CD14-positive monocyte (primary cell): ENCODE results near the gene SMIM29. TPM values are rescaled to one million over a fixed set of nuclear protein-coding genes. Genes with fewer than 3 reads are reported as not detected.
A peak's percentile ranks its signal among the peaks of the same experiment; 100 is the strongest.

Experiments used
- DNase-seq, 3 donors: peaks; one replicate each; pipeline ENCODE4 v3.0.0-alpha.2; 2011 to 2022
- H2AFZ ChIP-seq: 2 replicates; pipeline ENCODE4 v1.6.0; 2012; ENCODE audit warnings: mild to moderate bottlenecking, low read depth, low read length, inconsistent platforms; ENCODE audit not compliant: insufficient read depth, poor library complexity, severe bottlenecking
- H3K27ac ChIP-seq, 2 donors: 1 replicate in 1 of 2; 2 replicates in 1 of 2; pipeline ENCODE4 v1.5.1; 2012 to 2013; ENCODE audit warnings: low read length in 2 of 2, control low read depth in 1 of 2, inconsistent platforms in 1 of 2, low read depth in 1 of 2, mild to moderate bottlenecking in 1 of 2
- H3K27me3 ChIP-seq, 2 donors: one replicate each; pipeline versions ENCODE4 v1.6.0 to v1.6.1; 2011 to 2013; ENCODE audit warnings: low read length in 2 of 2; ENCODE audit not compliant: control insufficient read depth in 2 of 2, insufficient read depth in 2 of 2
- H3K36me3 ChIP-seq, 2 donors: replicated peaks in 1 of 2; 1 replicate in 1 of 2; 2 replicates in 1 of 2; pipeline versions ENCODE4 v1.5.1 to v1.6.1; 2012 to 2013; ENCODE audit warnings: low read length in 2 of 2, control low read depth in 1 of 2, inconsistent platforms in 1 of 2, mild to moderate bottlenecking in 1 of 2; ENCODE audit not compliant: insufficient read depth in 2 of 2, control insufficient read depth in 1 of 2
- H3K4me1 ChIP-seq, 2 donors: 1 replicate in 1 of 2; 2 replicates in 1 of 2; pipeline versions ENCODE4 v1.5.1 to v1.6.1; 2012 to 2013; ENCODE audit warnings: low read length in 2 of 2, control low read depth in 1 of 2, inconsistent platforms in 1 of 2, mild to moderate bottlenecking in 1 of 2, moderate library complexity in 1 of 2; ENCODE audit not compliant: insufficient read depth in 2 of 2, control insufficient read depth in 1 of 2
- H3K4me2 ChIP-seq: replicated peaks from 2 replicates; pipeline ENCODE3; 2012; ENCODE audit warnings: low read length, moderate library complexity, mild to moderate bottlenecking; ENCODE audit not compliant: poor library complexity, severe bottlenecking; ENCODE audit errors: extremely low read depth
- H3K4me3 ChIP-seq, 3 experiments: fragments of 200-600 bp in 1 of 3; sonication (generic) in 1 of 3; replicated peaks in 1 of 3; 1 replicate in 2 of 3; 2 replicates in 1 of 3; pipeline ENCODE4 v1.5.1; 2011 to 2013; ENCODE audit warnings: low read length in 3 of 3, mild to moderate bottlenecking in 3 of 3, control low read depth in 2 of 3, low read depth in 2 of 3, inconsistent platforms in 1 of 3, moderate library complexity in 1 of 3
- H3K79me2 ChIP-seq: 2 replicates; pipeline ENCODE4 v1.6.0; 2012; ENCODE audit warnings: mild to moderate bottlenecking, control low read depth, inconsistent platforms, low read length, moderate library complexity; ENCODE audit not compliant: insufficient read depth
- H3K9ac ChIP-seq: 2 replicates; pipeline ENCODE4 v1.6.0; 2017; ENCODE audit warnings: low read length, mild to moderate bottlenecking; ENCODE audit not compliant: insufficient read depth, poor library complexity, severe bottlenecking
- H3K9me3 ChIP-seq, 2 donors: replicated peaks in 1 of 2; 1 replicate in 1 of 2; 2 replicates in 1 of 2; pipeline versions ENCODE4 v1.5.1 to v1.6.1; 2012 to 2013; ENCODE audit warnings: low read length in 2 of 2, control low read depth in 1 of 2; ENCODE audit not compliant: control insufficient read depth in 1 of 2, insufficient read depth in 1 of 2
- H4K20me1 ChIP-seq: 2 replicates; pipeline ENCODE4 v1.6.0; 2012; ENCODE audit warnings: mild to moderate bottlenecking, low read length, control low read depth, moderate library complexity; ENCODE audit not compliant: insufficient read depth
- H3K27ac Mint-ChIP-seq, 7 donors: one replicate each; pipeline ENCODE4 v1.8.0; 2020; ENCODE audit warnings: mild to moderate bottlenecking in 7 of 7, mixed read lengths in 7 of 7, moderate library complexity in 6 of 7, inconsistent platforms in 2 of 7
- H3K27me3 Mint-ChIP-seq, 3 donors: one replicate each; pipeline ENCODE4 v1.8.0; 2021 to 2022; ENCODE audit warnings: low read depth in 3 of 3, mild to moderate bottlenecking in 3 of 3, mixed read lengths in 3 of 3, moderate library complexity in 3 of 3, inconsistent platforms in 1 of 3
- H3K36me3 Mint-ChIP-seq, 2 donors: one replicate each; pipeline ENCODE4 v1.8.0; 2020; ENCODE audit warnings: mixed read lengths in 2 of 2, inconsistent platforms in 1 of 2, mild to moderate bottlenecking in 1 of 2
- H3K4me1 Mint-ChIP-seq: one replicate; pipeline ENCODE4 v1.8.0; 2020; ENCODE audit warnings: mild to moderate bottlenecking, mixed read lengths
- H3K4me3 Mint-ChIP-seq, 2 donors: one replicate each; pipeline ENCODE4 v1.8.0; 2020; ENCODE audit warnings: mild to moderate bottlenecking in 2 of 2, mixed read lengths in 2 of 2, moderate library complexity in 1 of 2
- H3K9me3 Mint-ChIP-seq, 7 donors: one replicate each; pipeline ENCODE4 v1.8.0; 2020 to 2022; ENCODE audit warnings: mixed read lengths in 7 of 7, mild to moderate bottlenecking in 6 of 7, moderate library complexity in 6 of 7, inconsistent platforms in 2 of 7
- CTCF ChIP-seq: fragments of 200-600 bp; IDR thresholded peaks from one replicate; pipeline ENCODE4 v1.8.0; 2022; ENCODE audit warnings: antibody characterized with exemption, mild to moderate bottlenecking
- WGBS: methylation state at CpG from one replicate; pipeline ENCODE4 v1.1.5; 2013; ENCODE audit warnings: missing lambda C conversion rate; ENCODE audit not compliant: insufficient coverage; 5-methylcytosine and 5-hydroxymethylcytosine counted together
- intact Hi-C, 2 donors: fragments of 100-400 bp; cut with micrococcal nuclease; formaldehyde crosslinking; loops; one replicate each; pipeline versions ENCODE4 v1.15.0 to v1.15.1; 2023
- polyA plus RNA-seq, 3 donors: library from polyadenylated mRNA; depleted of rRNA in 1 of 3; unstranded in 2 of 3; stranded (reverse) in 1 of 3; fragments of 300-500 nt in 2 of 3; fragments of >200 nt in 1 of 3; fragmentation: Illumina TruSeq in 2 of 3; gene quantifications; 1 replicate in 2 of 3; 2 replicates in 1 of 3; pipeline ENCODE4 v1.2.3, GENCODE V29; 2012 to 2021

The SMIM29 gene
- polyA plus RNA-seq, 3 donors = 57.2 to 66.7 (median 60.5) TPM

- Histone ChIP-seq H3K79me2 (peaks cover 14% of the 10 kb centered on the region), H3K36me3 (no peaks in the 10 kb centered on the region), H3K4me3 (no peak overlapping the region), H3K4me1 (peaks cover 24 to 38% of the 10 kb centered on the region in 2 donors), H3K27me3 (no peaks in the 10 kb centered on the region), H3K4me2 (no peak overlapping the region), H3K9me3 (no peaks in the 10 kb centered on the region), H4K20me1 (peaks cover 11% of the 10 kb centered on the region), H2AFZ (no peak overlapping the region), H3K9ac (no peak overlapping the region), H3K27ac (no peak overlapping the region)
- H3K27ac Mint-ChIP-seq = peak overlapping the region in 5 of 7 donors; percentile 24 to 71 (median 47)
- H3K36me3 Mint-ChIP-seq = peaks cover 0 to 8% of the 10 kb centered on the region in 2 donors
- 89% methylated on average over 6 of the region's 7 CpGs for WGBS
- no peak for DNase-seq
- intact Hi-C loops = no loop called here
- H3K27me3 Mint-ChIP-seq = peaks cover 1 to 5% (median 2%) of the 10 kb centered on the region in 3 donors
- no peak for TF ChIP-seq CTCF
- H3K9me3 Mint-ChIP-seq = peaks cover 0 to 3% (median 0%) of the 10 kb centered on the region in 7 donors
- no peak overlapping the region for H3K4me3 Mint-ChIP-seq
- peaks cover 29% of the 10 kb centered on the region for H3K4me1 Mint-ChIP-seq
These were observed 14.9 kb downstream of the SMIM29 start for GRCh38 chr6:34233867-34234266.

DNA sequence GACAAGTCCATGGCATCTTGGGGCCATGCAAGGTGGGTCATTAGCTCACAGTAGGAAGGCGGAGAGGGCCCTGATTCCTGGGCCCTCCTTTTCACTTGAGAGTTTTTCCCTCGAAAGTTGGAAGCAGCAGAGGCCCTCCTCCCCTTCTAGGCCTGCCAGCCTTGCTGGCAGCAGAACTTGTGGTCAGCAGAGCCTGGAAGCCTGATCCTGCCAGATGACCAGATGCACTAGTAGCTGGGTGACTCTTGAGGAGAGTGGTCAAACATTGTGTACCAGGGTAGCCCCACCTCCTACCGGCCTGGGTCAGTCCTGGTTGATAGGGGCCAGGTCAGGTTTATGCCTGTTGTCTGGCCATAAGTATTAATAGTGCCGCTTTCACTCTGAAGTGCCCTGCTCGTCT lies 15.9 kb downstream of the SMIM29 start:
- H3K4me3 Mint-ChIP-seq = no peak overlapping the region
- peaks cover 2% of the 10 kb centered on the region for H4K20me1 ChIP-seq
- H3K9me3 Mint-ChIP-seq = peaks cover 0 to 3% (median 0%) of the 10 kb centered on the region in 7 donors
- peaks cover 1 to 5% (median 2%) of the 10 kb centered on the region in 3 donors for H3K27me3 Mint-ChIP-seq
- intact Hi-C loops = no loop called here
- no peak overlapping the region for H3K9ac ChIP-seq
- H3K36me3 ChIP-seq = no peaks in the 10 kb centered on the region
- no peak overlapping the region for H2AFZ ChIP-seq
- WGBS = 89% methylated on average over 4 of the region's 5 CpGs
- no peak overlapping the region for H3K4me3 ChIP-seq
- no peak overlapping the region for H3K27ac ChIP-seq
- DNase-seq = no peak
- H3K79me2 ChIP-seq = peaks cover 4% of the 10 kb centered on the region
- peaks cover 0 to 2% of the 10 kb centered on the region in 2 donors for H3K36me3 Mint-ChIP-seq
- H3K27me3 ChIP-seq = no peaks in the 10 kb centered on the region
- H3K27ac Mint-ChIP-seq = peak overlapping the region in 2 of 7 donors; percentile 26 to 57
- H3K4me2 ChIP-seq = no peak overlapping the region
- H3K4me1 ChIP-seq = peaks cover 18 to 33% of the 10 kb centered on the region in 2 donors
- peaks cover 28% of the 10 kb centered on the region for H3K4me1 Mint-ChIP-seq
- no peak for TF ChIP-seq CTCF
- H3K9me3 ChIP-seq = no peaks in the 10 kb centered on the region
